Stimulated activated CD8-positive, alpha-beta memory T cell treated with anti-CD3 and anti-CD28 coated beads, Interleukin-12 subunit alpha, Interleukin-12 subunit beta, amount 100 ng/mL, for 4 hours (primary cell): ENCODE results near the gene KLHL36.

Experiments used
- DNase-seq: peaks from one replicate; pipeline ENCODE4 v3.0.0-alpha.2; 2020; ENCODE audit warnings: low read depth

KLHL36 gene

DNA sequence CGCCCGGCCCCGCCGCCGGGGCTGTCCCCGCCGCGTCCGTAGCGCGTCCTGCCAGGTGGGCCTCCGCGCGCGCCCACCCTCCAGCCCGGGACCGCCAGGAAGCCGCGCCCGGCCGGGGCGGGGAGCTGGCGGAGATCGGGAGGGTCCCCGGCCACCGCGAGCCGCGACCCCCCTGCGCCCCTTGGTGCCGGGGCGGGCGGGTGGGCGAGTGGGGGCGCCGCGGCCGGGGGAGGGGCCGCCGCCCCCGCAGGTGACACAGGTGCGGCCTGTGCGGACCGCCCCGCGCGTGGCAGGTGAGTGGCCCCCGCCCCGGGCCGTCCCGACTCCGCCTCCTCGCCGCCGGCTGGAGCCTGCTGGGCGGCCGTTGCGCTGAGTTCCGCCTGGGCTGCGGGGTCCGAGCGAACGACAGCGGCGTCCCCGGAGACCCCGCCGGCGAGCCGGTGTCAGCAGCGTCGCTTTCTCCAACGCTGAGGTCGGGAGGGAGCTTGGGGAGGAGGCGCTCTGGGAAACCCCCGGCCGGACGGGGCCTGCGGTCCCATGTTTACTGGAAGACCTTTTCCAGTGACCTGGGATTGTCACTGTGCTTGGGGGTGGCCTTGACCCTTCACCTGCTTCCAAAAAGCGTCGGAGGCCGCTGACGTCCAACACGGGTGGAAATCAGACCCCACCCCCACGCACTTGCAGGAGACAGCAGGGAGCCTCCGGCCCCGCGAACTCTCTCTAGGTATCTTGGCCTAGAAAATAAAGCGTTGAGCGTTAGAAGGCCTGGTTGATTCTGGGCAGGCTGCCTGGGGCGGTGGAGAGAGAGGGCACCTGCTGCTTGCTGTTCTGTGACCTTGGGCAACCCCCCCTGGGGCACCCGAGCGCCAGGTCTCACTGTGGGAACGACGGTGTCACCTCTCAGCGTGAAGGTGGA lies 542 bp downstream of the KLHL36 start:
- DNase-seq = peak; percentile 30

DNA sequence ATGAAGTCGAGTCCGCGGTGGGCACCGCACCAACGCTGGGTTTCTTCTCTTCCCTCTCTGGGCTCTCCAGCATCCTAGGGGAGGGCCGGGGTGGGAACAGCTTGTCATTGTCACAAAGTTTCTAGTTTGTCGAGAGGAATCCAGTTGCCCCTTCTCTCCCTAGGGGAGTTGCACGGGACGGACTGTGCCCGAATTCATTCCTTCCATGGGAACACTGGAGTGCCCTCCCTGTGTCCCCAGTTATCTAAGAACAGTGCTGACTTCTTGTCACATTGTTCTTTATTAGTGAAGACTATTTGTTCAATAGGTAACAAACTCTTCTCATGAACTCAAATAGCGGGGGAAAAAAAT lies 1.2 kb downstream of the KLHL36 start:
- no peak for DNase-seq

DNA sequence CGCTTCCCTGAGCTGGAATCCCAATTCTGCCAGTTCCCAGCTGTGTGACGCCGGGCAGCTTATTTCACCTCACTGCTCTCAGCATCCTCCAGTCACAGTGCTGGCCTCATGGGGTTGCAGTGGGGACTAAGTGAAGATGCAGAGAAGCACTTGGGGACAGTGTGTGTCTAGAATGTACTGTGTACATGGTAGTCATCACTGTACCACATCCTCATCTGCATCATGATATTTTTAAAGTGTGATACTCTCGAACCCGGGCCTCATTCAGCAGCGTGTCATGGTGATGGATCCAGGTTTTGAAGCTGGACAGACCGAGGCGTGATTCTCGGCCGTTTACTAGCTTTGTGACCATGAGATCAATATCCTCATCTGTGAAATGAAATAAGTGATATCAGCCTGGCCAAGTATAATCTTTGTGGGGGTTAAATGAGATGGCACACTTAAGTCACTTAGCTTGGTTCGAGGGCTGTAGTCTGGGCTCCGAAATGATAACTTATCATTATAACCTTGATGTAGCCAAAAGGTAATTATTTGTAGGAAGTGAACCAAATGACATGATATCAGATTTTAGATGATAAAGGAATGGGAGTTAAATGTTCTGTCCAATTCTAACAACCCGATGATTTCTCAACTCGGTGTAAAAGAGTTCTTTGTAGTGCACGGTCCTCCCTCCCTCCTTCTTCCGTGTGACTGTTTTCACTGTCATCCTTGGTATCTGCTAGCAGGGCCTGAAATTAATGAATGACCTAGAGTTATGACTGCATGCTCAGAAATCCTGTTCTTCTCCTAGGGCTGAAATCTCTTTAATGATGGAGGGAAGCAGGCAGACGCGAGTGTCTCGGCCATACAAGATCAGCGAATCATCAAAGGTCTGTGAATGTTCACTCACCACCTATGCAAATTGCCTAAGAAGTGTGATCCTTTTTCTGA lies 2.0 kb downstream of the KLHL36 start:
- no peak for DNase-seq

DNA sequence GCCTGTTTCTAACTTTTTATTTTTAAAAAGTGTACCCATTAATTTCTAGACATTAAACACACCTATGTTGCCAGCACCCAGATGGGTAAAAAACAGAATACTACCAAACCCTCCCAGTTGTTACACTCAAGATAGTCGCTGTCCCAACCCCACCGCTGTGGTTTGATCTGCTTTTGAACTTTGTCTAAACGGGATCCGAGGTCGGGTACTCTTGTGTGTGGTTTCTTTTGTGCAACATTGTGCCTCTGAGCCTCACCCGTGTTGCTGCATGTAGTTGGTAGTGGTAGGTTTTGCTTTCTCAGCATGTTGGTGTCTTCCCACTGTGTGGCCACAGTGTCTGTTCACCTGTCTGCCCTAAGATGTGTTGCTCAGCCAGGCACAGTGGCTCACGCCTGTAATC lies 4.3 kb downstream of the KLHL36 start:
- DNase-seq = no peak

DNA sequence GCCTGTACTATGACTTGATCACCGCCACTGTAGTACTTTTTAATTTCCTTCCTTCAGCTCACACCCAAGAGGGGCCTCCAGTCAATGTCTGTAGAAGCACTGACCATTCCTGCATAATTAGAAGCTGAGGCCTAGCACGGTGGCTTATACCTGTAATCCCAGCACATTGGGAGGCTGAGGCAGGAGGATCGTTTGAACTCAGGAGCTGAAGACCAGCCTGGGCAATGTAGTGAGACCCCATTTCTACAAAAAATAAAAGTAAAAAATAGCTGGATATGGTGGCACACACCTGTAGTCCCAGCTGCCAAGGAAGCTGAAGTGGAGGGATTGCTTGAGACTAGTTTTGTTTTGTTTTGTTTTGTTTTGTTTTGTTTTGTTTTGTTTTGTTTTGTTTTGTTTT lies 5.9 kb downstream of the KLHL36 start:
- DNase-seq = no peak

DNA sequence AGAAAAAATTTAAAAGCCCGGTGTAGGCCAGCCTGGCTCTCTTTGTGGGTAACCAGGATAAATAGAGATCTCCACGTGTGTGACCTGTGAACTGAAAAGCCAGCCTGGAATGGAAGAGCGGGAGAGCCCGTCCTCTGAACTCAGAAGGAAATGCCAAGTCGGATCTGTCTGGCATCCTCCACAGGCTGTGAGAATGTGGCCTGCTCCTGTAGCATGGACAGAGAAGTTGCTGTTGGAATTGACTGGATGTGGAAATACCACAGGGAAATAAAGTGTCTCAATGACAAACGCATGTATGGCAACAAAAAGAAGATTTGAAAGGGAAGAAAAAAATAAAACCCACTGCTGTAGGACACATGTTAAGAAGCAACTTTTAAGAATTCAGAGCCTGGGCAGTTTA lies 6.7 kb downstream of the KLHL36 start:
- DNase-seq = no peak

DNA sequence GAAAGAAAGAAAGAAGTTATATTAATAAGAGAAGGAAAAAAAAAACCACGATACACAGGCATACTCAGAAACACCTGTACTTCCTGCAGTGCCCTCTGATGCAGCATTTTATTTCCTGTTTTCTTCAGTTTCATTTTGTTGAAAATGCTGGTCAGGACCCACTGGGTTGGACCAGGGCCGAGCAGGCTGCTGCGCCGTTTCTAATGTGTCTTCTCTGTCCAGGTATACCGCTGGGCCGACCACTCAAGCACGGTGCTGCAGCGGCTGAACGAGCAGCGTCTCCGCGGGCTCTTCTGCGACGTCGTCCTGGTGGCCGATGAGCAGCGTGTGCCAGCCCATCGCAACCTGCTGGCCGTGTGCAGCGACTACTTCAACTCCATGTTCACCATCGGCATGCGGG lies 8.3 kb downstream of the KLHL36 start:
- DNase-seq = no peak

DNA sequence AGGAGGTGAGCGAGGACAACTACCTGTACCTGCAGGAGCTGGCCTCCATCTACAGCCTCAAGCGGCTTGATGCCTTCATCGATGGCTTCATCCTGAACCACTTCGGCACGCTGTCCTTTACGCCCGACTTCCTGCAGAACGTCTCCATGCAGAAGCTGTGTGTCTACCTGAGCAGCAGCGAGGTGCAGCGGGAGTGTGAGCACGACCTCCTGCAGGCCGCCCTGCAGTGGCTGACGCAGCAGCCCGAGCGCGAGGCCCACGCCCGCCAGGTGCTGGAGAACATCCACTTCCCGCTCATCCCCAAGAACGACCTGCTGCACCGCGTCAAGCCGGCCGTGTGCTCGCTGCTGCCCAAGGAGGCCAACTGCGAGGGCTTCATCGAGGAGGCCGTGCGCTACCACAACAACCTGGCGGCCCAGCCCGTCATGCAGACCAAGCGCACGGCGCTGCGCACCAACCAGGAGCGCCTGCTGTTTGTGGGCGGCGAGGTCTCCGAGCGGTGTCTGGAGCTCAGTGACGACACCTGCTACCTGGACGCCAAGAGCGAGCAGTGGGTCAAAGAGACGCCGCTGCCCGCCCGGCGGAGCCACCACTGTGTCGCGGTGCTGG lies 9.0 kb downstream of the KLHL36 start:
- DNase-seq = no peak

DNA sequence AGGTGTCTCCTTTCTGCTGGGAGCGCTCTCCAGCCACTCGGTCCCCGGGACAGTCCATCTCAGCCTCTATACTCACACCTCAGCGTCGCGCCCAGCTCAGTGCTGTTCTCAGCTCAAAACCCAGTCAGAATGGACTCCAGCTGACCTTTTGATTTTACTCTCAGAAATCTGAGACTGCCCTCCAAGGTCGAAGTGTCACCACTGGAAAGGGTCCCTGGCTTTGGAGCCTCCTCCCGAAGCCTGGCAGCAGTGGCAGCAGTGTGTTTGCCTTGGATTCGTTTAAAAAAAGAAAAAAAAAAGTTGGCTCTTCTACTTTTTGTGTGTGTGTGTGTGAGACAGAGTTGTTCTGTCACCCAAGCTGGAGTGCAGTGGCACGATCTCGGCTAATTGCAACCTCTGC lies 10.4 kb downstream of the KLHL36 start:
- DNase-seq = no peak

DNA sequence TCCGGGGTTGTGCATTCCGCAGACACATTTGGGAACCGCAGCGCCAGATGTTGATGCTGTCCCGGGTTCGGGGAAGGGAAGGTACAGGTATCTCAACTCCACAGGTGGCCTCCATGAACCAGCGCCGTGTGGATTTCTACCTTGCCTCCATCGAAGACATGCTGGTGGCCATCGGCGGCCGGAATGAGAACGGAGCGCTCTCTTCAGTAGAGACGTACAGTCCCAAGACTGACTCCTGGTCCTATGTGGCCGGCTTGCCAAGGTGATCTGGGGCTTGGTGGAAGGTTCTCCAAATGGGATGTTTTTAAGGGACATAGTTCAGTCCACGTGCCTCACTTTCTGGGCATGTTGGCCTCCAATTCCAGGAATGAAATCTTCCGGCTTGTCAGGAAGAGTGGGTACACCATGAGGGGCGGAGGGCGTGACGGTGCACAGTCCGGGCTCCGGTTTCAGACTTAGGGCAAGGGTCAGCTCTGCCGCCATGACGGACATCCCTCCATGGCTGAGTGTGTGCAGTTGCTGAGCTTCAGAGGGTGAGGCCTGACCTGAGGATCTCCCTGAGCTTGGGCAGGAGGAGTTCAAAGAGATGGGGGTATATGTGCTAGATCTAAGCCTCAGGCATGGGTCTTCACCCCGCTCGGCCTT lies 11.5 kb downstream of the KLHL36 start:
- no peak for DNase-seq

DNA sequence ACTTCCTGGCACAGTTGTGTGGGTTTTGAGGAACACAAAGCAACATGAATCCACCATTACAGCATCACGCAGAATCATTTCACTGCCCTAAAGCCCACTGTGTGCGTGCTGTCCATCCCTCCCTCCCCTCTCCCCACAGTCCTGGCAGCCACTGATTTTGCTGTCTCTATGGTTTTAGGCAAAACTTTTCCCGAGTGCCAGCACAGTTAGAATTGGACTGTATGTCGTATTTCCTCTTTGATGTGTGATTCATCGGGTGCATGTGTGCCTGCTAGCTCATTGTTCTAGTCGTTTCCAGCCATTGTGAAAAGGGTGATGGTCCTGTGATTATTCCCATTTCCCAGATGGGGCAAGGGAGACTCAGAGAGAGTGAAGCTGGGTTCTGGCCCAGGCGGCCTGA lies 12.7 kb downstream of the KLHL36 start:
- DNase-seq = no peak

DNA sequence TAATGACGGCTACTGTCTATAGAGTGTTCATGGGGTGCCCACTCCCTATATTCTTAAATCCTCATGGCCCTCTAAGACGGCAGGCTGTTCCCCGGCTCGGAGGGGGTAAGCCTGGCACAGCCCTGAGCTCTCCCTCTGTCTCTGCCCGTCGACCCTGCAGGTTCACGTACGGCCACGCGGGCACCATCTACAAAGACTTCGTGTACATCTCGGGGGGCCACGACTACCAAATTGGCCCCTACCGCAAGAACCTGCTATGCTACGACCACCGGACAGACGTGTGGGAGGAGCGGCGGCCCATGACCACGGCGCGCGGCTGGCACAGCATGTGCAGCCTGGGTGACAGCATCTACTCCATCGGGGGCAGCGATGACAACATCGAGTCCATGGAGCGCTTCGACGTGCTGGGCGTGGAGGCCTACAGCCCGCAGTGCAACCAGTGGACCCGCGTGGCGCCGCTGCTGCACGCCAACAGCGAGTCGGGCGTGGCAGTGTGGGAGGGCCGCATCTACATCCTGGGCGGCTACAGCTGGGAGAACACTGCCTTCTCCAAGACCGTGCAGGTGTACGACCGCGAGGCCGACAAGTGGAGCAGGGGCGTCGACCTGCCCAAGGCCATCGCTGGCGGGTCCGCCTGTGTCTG lies 13.2 kb downstream of the KLHL36 start:
- no peak for DNase-seq

DNA sequence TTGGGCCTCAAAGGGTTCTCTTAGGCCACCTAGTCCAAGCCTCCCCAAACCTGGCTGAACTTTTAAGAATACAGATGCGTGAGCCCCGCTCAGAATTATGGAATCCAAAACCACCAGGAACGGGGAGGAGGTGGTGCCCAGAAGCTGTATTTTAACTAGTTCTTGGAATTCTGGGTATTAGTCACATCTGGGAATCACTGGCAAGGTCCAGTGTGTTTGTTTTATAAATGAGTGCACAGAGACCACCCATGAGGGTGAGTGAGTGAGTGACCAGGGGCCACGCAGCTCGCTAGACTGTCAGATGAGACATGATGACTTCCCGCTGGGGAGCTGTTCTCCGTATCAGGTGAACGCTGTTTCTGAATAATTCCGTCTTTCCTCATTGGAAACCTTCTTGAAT lies 14.2 kb downstream of the KLHL36 start:
- no peak for DNase-seq

DNA sequence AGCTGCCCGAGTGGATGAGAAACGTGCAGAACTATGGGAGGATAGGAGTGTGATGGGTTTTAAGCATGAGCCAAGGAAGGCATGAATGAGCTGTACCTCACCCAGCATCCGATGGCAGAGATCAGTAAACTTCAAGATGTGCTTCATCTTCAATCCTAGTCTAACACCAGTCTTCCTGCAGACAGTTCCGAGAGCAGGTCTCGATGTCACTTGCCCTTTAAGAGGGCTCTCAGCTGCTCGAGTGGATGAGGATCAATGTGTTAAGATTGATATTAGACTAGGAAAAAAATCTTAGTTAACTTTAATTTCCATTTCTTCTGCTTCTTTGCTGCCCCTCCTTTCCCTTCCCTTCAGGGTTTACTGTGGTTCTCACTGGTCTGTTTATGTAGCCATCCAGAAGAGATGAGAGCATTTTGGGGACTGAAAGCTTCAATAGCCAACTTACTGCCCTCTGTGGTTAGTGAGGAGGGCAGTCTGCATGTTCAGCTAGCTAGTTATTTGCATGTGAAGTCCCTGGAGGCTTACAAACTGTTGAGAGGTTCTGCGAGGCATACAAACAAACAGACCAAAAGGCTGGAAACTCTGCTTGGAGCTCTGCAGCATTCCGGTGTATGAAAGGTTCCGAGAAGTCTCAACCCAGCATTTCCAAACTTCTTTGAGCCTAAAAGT lies 15.3 kb downstream of the KLHL36 start:
- DNase-seq = no peak

DNA sequence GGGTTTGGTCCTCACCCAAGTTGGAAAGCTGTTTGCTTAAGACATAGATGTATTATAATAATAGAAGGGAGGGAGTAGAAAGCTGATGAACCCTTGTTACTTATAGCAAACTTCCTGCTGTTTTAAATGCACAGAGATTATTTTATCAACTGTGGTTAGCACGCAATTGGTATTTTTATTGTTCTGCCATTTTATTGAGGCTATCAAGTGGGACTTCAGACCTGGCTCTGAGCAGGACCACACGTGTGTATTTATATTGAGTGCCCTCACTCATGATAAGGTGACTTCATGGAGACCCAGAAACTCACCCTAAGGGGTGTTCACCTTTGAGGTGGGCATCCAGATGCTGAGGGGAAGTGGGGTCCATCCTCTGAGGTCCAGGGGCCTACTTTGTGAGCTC lies 17.0 kb downstream of the KLHL36 start:
- DNase-seq = no peak

DNA sequence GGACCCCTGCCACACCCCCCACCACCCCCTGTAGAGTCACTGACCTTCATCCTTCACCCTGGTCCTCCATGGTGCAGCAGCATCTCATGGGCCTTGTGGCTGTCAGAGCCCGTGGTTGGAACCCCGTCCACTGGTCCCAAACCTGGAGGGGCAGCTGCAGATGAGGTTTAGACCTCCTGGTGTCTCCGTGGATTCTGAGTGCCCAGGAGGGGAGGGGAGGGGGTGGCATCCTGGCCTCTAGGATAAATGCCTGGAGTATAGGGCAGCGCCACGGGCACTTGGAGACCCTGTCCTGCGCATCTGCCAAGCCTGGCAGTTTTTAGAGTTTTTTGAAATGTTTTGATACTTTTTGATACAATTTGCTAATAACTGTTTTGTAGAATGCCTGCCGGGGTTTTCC lies 17.5 kb downstream of the KLHL36 start:
- no peak for DNase-seq

DNA sequence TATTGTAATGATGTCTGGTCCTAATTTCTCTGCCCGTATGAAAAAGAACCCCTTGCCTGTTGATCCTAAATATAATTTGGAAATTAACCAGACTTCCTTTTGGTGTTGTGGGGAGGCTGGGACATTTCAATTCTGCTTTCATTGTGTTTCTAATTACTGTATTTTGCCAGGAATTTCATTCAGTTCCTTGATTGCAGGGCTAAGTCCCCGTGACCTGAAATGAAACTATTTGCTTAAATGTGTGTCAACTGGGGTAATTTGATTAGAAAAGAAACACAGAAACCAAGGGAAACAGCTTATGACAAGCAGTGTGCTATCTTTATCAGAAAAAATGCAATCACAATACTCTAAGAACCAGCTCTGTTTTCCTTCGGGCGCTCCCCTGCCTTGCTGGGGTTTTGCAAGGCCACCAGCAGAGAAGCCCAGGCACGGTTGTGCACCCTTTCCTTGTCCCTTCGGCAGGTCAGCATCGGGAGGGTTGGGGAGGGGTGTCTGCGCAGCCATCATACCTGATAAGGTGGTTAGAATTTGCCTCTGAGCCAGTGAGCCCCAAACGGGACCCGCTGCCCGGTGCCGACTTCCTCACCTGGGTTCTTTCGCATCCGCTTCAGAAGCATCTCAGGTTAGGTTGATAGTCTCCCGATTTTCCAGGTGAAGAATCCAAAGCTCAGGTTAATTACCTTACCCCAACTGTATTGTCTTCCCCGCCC lies 19.4 kb downstream of the KLHL36 start:
- no peak for DNase-seq

DNA sequence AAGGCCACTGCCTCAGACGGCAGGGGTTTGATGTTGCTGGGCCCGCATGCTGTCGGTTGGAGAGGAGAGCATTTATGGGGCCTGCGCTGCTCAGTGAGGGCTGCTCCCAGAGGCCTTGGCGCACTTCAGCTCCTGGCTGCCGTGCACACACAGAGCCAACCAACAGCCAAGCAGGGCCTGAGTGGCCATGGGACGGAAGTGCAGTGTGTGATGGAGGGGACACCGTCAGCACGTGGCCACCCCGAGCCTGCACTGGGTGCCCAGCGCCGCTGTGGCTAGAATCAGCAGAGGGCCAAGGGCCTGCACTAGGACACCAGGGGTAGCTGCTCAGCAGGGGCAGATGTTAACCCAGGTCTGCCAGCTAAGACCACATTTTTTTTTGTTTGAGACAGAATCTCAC lies 21.8 kb downstream of the KLHL36 start:
- DNase-seq = no peak

DNA sequence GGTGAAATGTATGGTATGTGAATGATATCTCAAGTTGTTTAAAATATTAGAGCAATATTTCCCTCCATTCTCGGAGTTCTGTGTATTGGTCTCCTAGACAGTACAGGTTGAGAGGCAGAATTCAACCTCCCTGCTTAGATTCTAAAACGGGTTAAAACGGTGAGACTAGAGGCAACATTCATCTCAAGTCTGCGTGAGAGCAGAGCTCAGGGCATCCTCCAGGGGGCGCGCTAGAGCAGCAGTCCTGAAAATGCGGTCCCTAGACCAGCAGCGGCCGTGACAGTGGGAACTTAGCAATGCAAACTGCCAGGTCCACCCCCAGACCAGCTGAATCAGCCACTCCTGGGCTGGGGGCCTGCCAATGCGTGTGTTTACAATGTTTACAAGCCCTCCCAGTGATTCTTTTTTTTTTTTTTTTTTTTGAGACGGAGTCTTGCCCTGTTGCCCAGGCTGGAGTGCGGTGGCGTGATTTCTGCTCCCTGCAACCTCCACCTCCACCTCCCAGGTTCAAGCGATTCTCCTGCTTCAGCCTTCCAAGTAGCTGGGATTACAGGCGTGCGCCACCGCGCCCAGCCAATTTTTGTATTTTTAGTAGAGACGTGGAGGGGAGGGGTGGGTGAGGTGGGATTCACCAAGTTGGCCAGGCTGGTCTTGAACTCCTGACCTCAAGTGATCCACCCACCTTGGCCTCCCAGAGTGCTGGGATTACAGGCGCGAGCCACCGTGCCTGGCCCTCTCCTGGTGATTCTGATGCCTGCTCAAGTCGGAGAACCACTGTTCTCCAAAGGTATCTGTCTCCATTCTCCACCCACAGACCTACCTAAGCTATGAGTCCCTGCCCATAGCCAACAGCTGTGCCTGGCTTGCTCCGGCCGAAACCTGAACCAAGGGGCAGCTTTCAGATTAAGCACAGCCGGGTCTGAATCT lies 24.2 kb downstream of the KLHL36 start:
- peak; percentile 52 for DNase-seq

DNA sequence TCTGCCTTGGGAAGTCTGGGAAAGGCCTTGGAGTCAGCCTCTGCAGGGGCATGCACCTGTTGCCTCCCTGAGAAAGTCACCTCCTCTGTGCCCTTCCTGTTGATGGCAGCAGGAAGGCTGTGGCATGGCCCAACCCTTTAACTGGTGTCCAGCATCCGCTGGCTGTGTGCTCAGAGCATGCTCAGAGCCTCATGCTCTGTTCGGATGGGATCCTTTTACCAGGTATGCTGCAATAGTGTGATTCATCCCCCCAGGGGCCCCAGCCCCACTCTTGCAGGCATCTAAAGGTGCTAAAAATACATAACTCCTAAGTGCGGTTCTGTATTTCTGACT lies 24.9 kb downstream of the KLHL36 start:
- DNase-seq = no peak
